HG03097 (cell line): Measurements from ENCODE around the gene CALCOCO1.

ENCODE experiments used
- ATAC-seq: cut with Tn5 transposase; IDR thresholded peaks from one replicate; pipeline ENCODE4 v1.9.1; 2021; ENCODE audit not compliant: unreplicated experiment, low FRiP score

CALCOCO1 gene

DNA sequence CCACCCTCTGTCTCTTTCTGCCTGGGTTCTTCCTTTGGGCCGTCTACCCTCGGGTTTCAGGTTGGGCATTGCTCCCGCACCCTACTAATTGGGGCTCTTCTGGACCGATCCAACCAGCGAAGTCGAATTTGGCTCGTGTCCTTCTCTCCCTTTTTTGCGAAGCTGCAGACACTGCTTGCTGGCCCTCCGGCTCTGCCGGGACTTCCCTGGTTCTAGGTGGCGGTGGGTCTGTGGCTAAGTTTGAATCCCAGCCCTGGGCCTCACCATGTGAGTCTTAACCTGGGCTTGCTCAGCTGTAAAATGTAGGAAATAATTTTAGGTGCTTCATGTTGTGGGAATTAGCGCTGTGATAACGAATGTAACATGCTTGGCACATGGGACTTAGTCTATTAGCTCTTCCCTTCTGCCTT, 24.9 kb upstream of the CALCOCO1 start:
- no peak for ATAC-seq

DNA sequence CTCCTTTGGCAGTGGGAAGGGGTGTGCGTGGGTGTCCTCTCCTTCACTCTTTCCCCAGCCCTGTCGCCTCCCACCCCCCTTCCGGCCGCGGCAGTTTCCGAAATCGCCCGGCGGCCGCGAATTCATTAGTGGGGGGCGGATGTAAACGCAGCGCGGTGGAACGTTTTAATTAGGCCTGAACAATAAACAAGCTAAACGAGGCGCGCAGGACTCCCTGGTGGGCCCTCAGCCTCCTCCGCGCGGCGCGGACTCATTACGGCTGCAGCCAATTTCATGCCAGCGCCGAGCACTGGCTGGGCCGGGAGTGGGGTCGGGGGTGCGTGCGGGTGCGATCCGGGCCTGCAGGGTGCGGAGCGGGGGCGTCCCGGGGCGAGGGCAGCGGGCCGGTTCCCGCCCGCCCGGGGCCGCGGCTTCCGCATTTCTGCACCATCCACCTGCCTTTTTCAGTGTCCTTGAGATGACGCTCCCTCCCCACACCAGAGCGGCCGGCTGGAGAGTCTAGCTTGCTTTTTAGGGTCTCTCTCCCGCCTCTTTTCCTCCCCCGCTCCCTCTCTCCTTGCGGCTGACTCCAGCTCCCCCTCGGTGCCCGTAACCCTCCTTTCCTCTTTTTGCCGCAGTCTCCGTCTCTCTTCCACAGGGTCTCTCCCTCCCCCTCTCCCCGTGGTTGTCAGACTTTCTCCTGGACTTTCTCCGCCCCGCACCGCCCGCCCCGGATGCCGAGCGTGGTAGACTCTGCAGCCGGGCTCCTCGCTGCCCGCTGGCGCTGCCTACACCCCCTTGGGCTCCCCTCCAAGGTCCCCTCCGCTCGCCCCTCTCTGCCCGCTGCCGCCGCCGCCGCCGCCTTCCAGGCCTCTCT, 24.3 kb upstream of the CALCOCO1 start, which contains the start of gene CISTR:
Gene CISTR, minus strand, starts transcription at position 644 of the 856 bp plus-strand sequence.
- ATAC-seq: no peak

DNA sequence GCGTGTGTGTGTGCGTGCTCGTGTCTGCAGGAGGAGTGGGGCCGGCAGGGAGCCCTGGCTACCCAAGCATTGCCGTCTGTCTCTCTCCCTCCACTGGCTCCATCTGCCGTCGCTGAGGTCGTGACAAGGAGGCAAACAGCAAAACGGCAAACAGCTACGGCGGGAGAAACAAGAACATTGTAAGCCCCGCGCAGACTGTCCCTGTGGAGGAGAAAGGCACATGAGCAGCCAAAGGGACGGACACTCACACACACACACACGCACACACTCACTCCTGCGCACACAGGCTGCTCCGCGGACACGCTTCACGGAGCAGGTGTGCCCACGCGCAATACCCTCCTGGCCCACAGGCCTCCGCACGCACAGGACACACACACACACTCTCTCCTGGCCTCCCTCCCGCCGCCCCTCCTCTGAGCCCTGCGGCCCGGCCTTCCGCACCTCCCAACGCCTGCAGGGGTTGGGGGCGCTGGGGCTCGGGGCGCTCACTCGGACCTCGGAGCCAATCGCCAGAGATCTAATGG, 23.6 kb upstream of the CALCOCO1 start:
- ATAC-seq: no peak

DNA sequence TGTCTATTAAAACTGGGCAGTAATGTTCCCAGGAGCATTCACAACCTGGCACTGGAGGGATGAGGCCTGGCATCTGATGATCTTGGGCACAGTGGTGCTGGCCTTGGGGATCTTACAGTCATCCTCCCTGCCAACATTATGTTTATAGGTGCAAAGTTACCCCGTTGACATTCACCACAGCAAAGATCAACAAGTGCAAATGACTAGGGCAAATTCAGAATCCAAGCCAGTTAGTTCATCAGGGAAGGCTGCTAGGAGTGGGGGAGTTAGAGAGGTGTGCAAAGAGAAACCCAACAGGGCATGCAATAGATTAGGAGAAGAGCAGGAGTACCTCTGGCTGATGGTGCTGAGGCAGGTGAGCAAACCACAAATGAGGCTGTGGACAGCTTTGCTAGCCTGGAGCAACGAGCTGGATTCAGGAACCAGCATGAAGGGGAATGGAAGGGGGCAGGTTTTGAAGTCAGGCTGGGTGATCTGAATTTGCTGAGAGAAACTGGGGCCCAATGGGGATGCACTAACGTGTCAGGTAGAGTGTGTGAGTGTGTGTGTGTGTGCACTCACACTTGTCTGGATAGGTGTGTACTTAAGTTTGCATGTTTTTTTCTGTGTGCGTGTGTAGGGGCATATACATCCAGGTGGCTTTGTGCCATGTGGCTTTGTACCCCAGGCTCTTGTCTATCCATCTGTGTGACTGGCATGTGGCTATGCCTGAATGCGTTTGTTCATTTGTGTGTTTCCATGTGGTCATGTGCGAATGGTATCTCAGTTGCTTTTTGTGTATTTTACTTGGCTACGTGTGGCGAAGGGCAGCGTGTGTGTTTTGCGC, 22.9 kb upstream of the CALCOCO1 start:
- no peak for ATAC-seq

DNA sequence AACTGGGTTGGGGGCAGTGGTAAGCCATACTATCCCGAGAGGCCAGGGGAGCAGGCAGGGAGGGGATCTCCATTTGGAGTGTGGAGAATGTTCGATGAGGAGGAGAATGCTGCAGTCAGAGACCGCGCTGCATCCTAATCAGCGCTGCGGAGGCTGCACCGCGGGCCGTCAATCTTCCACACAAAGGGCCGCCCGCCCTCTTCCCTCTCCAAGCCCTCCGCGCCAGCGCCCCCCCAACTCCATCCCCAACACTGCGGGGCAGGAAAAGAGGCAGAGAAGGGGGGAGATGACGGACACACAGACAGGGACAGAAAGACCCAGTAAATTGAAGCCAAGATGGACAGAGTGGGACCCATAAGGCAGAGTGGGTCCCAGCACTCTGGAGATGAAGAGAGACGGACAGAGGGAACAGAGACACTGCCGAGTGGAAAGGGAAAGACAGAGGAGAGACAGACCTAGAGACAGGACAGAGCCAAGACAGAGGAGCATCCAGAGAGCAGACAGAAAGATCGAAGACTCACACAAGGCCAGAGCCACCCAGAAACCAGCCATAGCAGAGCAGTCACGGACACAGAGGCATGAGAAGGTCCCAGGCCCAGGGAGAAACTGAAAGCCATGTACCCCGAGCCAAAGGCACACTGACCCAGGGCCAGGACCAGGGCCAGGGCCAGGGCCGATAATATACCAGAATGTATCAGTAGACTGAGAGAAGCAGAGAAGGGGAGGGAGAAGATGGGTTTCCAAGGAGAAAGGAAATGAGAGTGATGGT, 21.0 kb upstream of the CALCOCO1 start:
- no peak for ATAC-seq

DNA sequence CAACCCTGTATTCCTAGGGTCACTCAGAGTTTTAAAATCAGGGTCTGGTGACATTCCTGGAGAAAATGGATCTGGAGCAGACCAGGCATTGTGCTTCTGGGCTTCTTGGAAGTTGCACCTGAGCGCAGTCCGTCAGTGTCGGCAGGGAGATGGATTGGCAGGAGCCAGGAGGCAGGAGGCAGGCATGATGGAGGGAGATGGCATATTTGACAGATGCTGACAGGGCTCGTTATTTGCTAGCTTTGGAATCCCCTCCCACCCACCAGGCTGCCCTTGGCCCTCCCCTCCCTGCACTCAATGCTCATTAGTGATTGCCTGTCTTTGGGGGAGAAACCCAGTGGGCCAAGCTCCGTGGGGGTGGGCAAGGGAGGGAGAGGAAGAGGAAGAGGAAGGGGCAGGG, 19.8 kb upstream of the CALCOCO1 start:
- no peak for ATAC-seq

DNA sequence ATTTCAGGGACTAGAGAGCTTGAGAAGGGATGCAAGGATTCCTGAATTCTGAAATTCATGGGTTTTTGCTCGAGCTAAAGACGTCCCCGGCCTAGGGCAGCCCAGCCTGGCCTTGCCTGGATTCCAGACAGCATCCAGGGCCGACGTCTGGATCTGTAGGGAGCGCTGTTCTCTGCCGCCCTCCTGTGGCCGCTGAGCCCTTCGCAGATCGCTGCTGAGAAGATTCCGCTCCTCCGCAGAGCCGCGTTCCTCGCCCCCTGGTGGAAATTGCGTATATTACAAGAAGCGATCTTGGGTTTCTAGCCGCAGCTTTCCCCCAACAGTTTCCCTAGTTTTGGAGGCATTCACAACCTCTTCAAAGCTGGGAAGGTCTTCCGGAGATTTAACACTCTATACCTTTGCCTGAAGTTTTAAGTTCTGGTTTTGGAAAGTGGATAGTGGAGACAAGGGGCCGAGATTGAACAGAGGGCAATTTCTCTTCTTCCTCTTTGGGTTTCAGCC, 19.4 kb upstream of the CALCOCO1 start:
- ATAC-seq: no peak

DNA sequence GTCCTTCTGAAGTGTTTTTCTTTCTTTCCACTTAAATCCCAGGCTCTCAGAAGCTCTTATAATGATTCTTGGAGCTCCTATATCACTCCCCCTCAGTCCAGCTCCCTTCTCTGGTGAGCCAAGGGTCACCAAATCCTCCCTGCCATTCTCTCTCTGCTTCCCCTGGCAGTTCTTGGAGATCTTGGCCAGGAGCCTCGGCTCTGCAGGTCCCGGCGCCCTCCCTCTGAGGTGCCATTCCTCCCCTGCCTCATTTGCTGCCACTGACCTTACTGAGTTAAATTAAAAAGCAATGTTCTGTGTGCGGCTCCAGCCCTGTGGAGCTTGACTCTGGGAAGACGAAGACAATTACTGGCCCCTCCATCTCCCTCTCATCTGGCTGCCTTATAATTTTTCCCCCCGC, 17.5 kb upstream of the CALCOCO1 start:
- ATAC-seq: no peak

DNA sequence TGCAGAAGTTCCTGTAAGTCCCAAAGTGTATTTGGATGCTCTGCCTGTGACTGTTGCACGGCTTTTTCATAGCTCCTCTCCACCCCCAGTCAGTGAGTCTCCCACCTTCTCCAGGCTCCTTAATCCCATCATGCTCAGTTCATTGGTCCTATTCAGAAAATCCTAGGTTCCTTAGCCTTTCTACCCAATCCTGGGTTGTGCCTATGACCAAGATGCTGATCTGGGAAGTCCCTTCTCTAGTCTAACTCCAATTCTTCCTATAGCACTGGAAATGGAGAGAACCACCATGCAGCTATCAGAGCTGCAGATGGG, 16.8 kb upstream of the CALCOCO1 start:
- ATAC-seq: no peak

DNA sequence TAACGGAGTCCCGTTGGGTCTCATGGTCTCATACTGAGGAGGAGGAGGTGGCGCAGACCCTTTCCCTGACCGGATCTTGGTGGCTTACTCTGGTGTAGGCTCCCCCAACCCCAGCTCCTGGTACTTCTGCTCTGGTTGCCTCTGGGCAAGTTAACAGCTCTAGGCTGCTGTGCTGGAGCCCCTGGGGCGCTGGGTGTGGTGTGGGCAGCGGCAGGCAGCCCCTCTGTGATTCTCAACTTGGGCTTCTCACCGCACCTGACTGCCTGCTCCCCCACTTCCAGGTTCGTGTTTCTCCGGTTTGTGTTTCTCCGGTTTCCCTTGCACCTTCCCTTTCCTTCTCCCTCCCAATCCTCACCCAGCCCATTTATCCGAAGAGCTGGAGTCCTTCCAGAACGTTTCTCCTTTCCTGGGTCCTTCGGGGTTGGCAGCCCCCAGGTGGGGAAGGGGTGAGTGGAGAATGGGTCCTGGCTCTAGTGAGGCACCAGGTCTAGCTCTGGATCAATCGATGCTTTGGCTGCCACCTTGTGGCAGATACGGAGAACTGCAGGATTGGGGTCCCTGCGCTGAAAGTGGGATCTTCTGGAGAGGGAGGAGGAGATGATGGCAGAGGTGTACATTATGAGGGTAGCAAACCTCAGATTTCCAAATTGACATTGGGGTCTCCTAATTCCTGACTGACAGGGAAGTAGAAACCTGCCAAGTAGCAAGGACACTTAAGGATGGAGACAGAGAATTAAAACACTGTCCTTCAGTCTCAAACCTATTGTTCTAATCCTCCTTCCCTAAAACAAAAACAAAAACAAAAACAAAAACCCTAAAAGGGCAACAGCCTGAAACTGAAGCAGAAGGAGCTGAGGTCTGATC, 16.2 kb upstream of the CALCOCO1 start:
- no peak for ATAC-seq

DNA sequence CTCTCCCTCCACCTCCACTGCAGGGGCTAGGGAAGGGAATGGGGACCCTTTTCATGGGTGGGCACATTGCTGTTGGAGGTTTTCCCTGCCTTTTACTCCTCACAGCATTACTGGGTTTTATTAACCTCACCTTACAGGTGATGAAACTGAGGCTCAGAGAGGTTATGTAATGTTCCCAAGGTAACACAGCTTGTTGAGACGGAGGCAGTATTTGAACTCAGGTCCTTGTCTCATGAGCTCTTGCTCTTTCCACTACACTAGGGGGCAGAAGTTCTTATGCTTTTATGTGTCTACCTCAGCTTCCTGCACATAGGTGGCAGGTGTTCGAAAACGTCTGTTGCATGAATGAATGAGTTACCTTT, 12.9 kb upstream of the CALCOCO1 start:
- no peak for ATAC-seq

DNA sequence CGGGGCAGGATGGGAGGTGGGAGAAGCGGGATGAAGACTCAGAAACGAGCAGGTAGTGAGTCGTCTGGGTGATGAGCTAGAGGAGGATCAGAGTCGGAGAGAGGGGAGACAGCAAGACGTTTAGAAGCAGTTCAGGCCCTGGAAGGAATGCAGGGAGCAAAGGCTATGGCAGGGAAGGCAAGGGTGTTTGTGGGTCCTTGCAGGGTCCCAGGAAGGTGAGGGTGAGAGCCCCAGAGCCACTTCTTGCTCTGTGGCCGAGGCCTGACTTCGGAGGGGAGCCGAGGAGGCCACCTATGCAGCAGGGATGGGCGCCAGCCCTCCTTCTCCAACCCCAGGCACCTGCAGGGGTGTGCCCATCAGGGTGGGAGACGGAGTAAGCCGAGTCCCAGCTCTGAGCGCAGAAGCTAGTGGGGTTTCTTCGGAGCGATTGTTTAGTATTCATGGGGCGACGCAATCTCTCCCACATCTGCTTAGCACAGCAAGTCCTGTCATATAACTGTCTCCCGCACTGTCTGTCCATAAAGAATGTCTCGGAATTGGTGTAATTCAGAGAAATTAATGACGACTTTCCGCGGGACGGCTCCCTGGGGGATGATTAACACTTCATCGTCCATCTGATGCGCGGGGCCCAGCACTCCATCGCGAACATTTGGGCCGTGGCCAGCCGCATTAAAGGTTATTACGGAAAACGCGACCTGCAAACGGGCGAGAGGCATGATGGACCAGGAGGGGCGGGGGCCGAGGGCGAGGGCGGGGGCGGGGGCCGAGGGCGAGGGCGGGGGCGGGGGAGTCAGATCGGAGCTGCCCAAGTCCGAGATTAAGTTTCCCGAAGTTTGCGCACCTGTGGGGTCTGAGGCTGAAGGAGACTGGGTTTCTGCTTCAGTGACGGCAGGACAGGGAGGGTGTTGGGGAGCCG, 12.2 kb upstream of the CALCOCO1 start:
- ATAC-seq: no peak

DNA sequence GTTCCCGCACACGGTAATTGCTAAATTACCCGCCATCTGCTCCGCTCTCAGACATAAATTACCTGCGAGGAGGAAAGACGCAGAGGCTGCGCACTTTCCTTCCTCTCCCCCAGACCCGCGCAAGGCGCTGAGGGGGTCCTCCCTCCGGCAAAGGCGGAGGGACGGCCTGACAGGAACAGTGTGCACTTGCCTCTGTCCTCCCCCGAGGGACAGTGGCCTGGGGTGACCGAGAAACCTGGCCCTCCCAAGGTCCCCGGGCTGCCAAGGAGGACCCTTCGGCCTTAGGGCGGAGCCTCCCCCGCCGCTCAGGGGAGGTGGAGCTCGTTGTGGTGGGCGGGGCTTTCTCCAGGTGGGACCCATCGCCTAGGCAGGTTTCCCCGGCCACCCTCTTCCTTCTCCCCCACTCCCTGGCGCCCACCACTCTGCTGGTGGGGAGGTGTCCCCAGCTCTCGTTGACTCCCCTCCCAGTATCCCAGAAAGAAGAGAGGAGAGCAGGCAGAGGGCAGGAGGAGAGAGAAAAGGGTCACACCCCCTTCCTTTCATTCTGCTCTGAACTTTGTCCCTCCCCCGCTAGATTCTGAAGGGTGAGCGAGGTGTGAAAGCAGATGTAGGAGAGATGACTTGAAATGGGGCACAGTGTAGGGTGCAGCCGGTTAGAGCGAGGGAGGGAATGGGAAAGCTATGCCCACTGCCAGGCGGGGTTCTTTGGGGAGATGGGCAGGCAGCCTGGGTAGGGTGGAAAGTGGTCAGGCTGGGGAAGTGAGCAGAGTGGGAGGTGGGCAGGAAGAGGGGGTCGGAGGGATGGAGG, 11.4 kb upstream of the CALCOCO1 start:
- no peak for ATAC-seq

DNA sequence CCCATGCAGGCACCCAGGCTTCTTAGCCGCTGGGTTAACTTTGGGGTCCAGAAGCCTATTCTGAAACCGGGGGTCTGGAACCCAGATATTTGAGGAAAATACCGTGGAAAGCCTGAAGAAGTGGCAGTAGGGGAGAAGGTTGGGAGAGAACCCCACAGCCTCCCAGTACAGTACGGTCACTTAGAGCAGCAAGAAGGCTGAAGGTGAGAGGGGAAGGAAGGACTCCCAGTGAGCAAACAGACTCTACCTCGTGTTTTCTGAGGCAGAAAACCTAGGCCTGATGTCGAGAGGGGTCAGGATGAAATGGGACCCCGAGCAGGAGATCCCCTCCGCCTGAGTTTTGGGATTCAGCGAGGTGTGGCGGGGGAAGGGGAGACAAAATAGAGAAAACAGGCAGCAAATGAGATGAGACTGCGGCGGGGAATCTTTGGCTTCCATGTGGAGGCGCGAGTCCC, 10.7 kb upstream of the CALCOCO1 start:
- no peak for ATAC-seq

DNA sequence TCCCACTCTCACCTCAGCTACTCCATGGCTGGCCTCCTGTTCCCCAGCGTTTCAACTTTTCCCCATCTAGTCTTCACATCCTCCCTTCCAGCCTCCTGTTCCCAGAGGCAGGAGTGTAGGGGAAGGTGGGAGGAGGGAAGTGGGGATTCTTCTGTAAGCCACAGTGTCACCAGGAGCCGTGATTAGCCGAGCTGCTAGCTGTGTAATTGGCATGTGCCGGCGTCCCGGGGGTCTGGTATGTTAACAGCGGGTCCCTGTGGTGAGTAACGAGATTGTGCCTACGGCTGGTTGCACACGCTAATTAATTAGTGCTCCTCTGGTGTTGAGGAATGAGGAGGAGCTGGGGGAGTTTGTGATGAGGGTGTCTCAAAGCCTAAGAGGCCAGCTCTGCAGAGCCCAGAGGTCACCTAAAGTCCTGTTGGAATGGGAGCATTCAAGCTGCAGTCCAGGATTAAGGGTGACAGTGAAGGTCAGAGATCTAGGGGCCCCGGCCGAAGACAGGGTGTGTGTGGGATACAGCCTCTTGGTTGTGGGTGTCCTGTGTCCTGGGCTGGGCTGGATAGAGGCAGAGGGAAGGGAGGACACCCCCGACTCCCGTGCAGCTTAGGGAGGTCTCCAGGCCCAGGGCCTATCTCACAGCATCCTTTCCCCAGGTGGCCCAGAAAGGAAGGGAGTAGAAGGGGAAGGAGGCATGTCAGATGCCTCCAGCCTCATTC, 10.0 kb upstream of the CALCOCO1 start:
- no peak for ATAC-seq

DNA sequence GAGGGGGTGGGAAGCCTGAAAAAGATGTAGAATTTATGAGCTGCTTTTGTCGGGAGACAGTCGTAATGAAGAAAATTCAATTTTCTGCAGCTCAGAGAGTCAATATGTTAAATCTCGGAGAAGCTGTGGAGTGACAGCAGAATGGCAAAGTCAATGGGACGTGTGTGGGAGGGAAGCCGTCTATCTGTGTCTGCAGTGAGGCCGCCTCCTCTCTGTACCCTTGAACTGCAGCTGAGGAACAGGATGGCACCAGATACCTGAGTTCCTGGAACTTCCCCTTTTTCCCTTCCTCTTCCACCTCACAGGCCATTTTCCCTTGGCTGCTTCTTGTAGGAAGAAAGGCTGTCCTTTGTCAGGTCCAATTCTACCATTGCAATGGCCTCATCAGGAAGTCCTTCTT, 9.3 kb upstream of the CALCOCO1 start:
- no peak for ATAC-seq

DNA sequence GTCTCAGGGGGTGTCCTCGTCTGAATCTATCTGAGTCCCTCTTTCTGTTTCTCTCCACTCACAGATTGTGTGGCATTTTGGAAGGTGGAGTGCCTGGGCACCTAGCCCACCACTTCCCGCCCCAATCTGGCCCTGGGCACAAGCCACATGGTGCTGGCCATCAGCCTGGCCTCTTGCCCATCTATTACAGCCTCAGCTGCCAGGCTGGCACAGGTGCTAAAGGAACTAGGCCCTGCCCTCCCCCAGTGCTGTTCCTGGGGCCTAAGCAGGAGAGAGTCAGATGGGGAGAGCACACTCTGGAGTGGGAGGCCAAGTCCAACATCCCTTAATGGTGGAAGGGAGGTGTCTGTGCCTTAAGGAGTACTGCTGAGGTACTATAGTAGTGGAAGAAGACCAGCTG, 8.3 kb upstream of the CALCOCO1 start:
- ATAC-seq: no peak
